ENCODE results near the gene SRP14. TPM values are rescaled to one million over a fixed set of nuclear protein-coding genes. Genes with fewer than 3 reads are reported as not detected.
A peak's percentile ranks its signal among the peaks of the same experiment; 100 is the strongest.

SRP14 gene
- total and polyA plus RNA-seq, 7 donors = 304 to 467 (median 342) TPM

- no peak for TF ChIP-seq CTCF (IDR thresholded peaks at IDR 0.05)
- no peak for TF ChIP-seq POLR2AphosphoS5 (IDR thresholded peaks at IDR 0.05)
- TF ChIP-seq EP300 (IDR thresholded peaks at IDR 0.05) = no peak
- TF ChIP-seq POLR2A (IDR thresholded peaks at IDR 0.05) = no peak
- no peak for DNase-seq
- H3K27ac ChIP-seq = peak overlapping the region in 1 of 4 donors; percentile 3
- WGBS, 2 donors = 45 to 80% methylated on average over 6 of the region's 6 CpGs
- intact Hi-C loops (cut with DNase I) = loop anchor here (5.0 kb wide), 1 partner anchor 39 kb away; the partner anchor contains the start of gene BMF
- no peak overlapping the region for H3K4me3 ChIP-seq
- H3K4me1 ChIP-seq = peaks cover 0 to 40% (median 34%) of the 10 kb centered on the region in 4 donors
- no peaks in the 10 kb centered on the region for H3K27me3 ChIP-seq
- no peaks in the 10 kb centered on the region for H3K9me3 ChIP-seq
- H3K36me3 ChIP-seq = no peaks in the 10 kb centered on the region
These were observed 29.1 kb upstream of the SRP14 start for GRCh38 chr15:40067921-40068624.

- TF ChIP-seq EP300 (IDR thresholded peaks at IDR 0.05) (no peak), CTCF (IDR thresholded peaks at IDR 0.05) (no peak), POLR2AphosphoS5 (IDR thresholded peaks at IDR 0.05) (no peak), POLR2A (IDR thresholded peaks at IDR 0.05) (no peak)
- H3K27ac ChIP-seq = no peak overlapping the region
- H3K4me3 ChIP-seq = no peak overlapping the region
- no peak for DNase-seq
- H3K4me1 ChIP-seq = peaks cover 0 to 46% (median 35%) of the 10 kb centered on the region in 4 donors
- H3K36me3 ChIP-seq = no peaks in the 10 kb centered on the region
- H3K27me3 ChIP-seq = no peaks in the 10 kb centered on the region
- no peaks in the 10 kb centered on the region for H3K9me3 ChIP-seq
- 89 to 95% methylated on average over 5 of the region's 5 CpGs for WGBS, 2 donors
- intact Hi-C loops (cut with DNase I) = loop anchor here (5.0 kb wide), 1 partner anchor 41 kb away; the partner anchor contains the start of gene BMF
These were observed 27.6 kb upstream of the SRP14 start for GRCh38 chr15:40066589-40066988.

- no peak overlapping the region for H3K4me3 ChIP-seq
- H3K9me3 ChIP-seq = no peaks in the 10 kb centered on the region
- 80 to 84% methylated on average over 3 of the region's 3 CpGs for WGBS, 2 donors
- no peak for DNase-seq
- TF ChIP-seq POLR2A (IDR thresholded peaks at IDR 0.05) (no peak), POLR2AphosphoS5 (IDR thresholded peaks at IDR 0.05) (no peak), CTCF (IDR thresholded peaks at IDR 0.05) (no peak), EP300 (IDR thresholded peaks at IDR 0.05) (no peak)
- no peaks in the 10 kb centered on the region for H3K36me3 ChIP-seq
- no peak overlapping the region for H3K27ac ChIP-seq
- intact Hi-C loops (cut with DNase I) = loop anchor here (5.0 kb wide), 1 partner anchor 42 kb away; the partner anchor contains the start of gene BMF
- H3K27me3 ChIP-seq = no peaks in the 10 kb centered on the region
- H3K4me1 ChIP-seq = peaks cover 0 to 41% (median 34%) of the 10 kb centered on the region in 4 donors
These were observed 26.2 kb upstream of the SRP14 start for GRCh38 chr15:40065166-40065565.

GRCh38 chr15:40064231-40064894, 25.4 kb upstream of the SRP14 start:
- Histone ChIP-seq H3K27me3 (no peaks in the 10 kb centered on the region), H3K9me3 (no peaks in the 10 kb centered on the region), H3K4me3 (no peak overlapping the region), H3K4me1 (peaks cover 0 to 33% (median 26%) of the 10 kb centered on the region in 4 donors), H3K27ac (peak overlapping the region in 3 of 4 donors; percentile 63 to 69 (median 68)), H3K36me3 (no peaks in the 10 kb centered on the region)
- 66 to 87% methylated on average over 8 of the region's 8 CpGs for WGBS, 2 donors
- intact Hi-C loops (cut with DNase I) = no loop called here
- no peak for DNase-seq
- no peak for TF ChIP-seq POLR2A (IDR thresholded peaks at IDR 0.05)
- no peak for TF ChIP-seq CTCF (IDR thresholded peaks at IDR 0.05)
- TF ChIP-seq POLR2AphosphoS5 (IDR thresholded peaks at IDR 0.05) = no peak
- no peak for TF ChIP-seq EP300 (IDR thresholded peaks at IDR 0.05)

Data from sigmoid colon (tissue), 7 donors.